ENCODE measurements around the gene RTKN. TPM values are rescaled to one million over a fixed set of nuclear protein-coding genes. Genes with fewer than 3 reads are reported as not detected.

RTKN gene
- total and polyA plus RNA-seq, 2 of the 13 experiments (the other 11 are each of a cell fraction or from before 2014, with no cell fraction given) = 159 to 166 TPM

- TF ChIP-seq ZBTB4 (CRISPR knock-in tag; IDR thresholded peaks at IDR 0.05; ENCODE audit: borderline replicate concordance) (peak; percentile 20; the same call in 1 of the 2 replicates), SKI (IDR thresholded peaks at IDR 0.05; ENCODE audit: partially characterized antibody) (no peak), CEBPG (CRISPR knock-in tag; IDR thresholded peaks at IDR 0.05) (no peak), NFYB (CRISPR knock-in tag; IDR thresholded peaks at IDR 0.05) (no peak), DPF2 (CRISPR knock-in tag; IDR thresholded peaks at IDR 0.05; ENCODE audit: borderline replicate concordance, low read depth) (no peak), STAG1 (CRISPR knock-in tag; IDR thresholded peaks at IDR 0.05) (no peak), AHR (CRISPR knock-in tag; IDR thresholded peaks at IDR 0.05) (peak; percentile 35; the same call in 1 of the 2 replicates), ZNF232 (CRISPR knock-in tag; IDR thresholded peaks at IDR 0.05; ENCODE audit: borderline replicate concordance) (no peak), ZNF879 (CRISPR knock-in tag; IDR thresholded peaks at IDR 0.05) (no peak), MEF2D (CRISPR knock-in tag; IDR thresholded peaks at IDR 0.05) (no peak), RORA (CRISPR knock-in tag; IDR thresholded peaks at IDR 0.05) (no peak), MXD4 (CRISPR knock-in tag; IDR thresholded peaks at IDR 0.05) (no peak), RFX5 (IDR thresholded peaks at IDR 0.05; ENCODE audit: low read depth, low read length) (no peak), KDM2A (CRISPR knock-in tag; IDR thresholded peaks at IDR 0.05; ENCODE audit: borderline replicate concordance, low read depth) (no peak), ZNF644 (CRISPR knock-in tag; IDR thresholded peaks at IDR 0.05; ENCODE audit: low read depth) (no peak), SIN3A (IDR thresholded peaks at IDR 0.05; ENCODE audit: borderline replicate concordance, low read depth, low read length) (no peak), ZBTB38 (CRISPR knock-in tag; IDR thresholded peaks at IDR 0.05) (0 out of 2 replicates have a peak, but pooled peaks have one; percentile 28), JDP2 (CRISPR knock-in tag; IDR thresholded peaks at IDR 0.05; ENCODE audit: borderline replicate concordance) (no peak), ZNF792 (CRISPR knock-in tag; IDR thresholded peaks at IDR 0.05) (no peak), MNT (IDR thresholded peaks at IDR 0.05) (no peak)
- TF ChIP-seq, protein P1, sequence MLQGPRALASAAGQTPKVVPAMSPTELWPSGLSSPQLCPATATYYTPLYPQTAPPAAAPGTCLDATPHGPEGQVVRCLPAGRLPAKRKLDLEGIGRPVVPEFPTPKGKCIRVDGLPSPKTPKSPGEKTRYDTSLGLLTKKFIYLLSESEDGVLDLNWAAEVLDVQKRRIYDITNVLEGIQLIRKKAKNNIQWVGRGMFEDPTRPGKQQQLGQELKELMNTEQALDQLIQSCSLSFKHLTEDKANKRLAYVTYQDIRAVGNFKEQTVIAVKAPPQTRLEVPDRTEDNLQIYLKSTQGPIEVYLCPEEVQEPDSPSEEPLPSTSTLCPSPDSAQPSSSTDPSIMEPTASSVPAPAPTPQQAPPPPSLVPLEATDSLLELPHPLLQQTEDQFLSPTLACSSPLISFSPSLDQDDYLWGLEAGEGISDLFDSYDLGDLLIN (CRISPR knock-in tag; IDR thresholded peaks at IDR 0.05; ENCODE audit: borderline replicate concordance) = no peak
These were observed 61.6 kb downstream of the RTKN start, which contains the start of gene DCTN1 (continued) for GRCh38 chr2:74379851-74380789.
